ENCODE data around the gene CLASP1.

GRCh38 chr2:121419081-121419699 lies 230.1 kb downstream of the CLASP1 start:
- TF ChIP-seq CTCF (conservative IDR thresholded peaks at IDR 0.05; ENCODE audit: low read length) (no peak), EZH2phosphoT487 (IDR thresholded peaks at IDR 0.05; ENCODE audit: borderline replicate concordance, low read depth, low read length) (no peak)
